ENCODE data around the gene CEP152.
A peak's percentile ranks its signal among the peaks of the same experiment; 100 is the strongest.
"Not testable (repeated sequence)": the region's sequence is repeated elsewhere in the genome, so short reads cannot be mapped to it uniquely, and the experiment has no call there.

CEP152 gene, protein sequence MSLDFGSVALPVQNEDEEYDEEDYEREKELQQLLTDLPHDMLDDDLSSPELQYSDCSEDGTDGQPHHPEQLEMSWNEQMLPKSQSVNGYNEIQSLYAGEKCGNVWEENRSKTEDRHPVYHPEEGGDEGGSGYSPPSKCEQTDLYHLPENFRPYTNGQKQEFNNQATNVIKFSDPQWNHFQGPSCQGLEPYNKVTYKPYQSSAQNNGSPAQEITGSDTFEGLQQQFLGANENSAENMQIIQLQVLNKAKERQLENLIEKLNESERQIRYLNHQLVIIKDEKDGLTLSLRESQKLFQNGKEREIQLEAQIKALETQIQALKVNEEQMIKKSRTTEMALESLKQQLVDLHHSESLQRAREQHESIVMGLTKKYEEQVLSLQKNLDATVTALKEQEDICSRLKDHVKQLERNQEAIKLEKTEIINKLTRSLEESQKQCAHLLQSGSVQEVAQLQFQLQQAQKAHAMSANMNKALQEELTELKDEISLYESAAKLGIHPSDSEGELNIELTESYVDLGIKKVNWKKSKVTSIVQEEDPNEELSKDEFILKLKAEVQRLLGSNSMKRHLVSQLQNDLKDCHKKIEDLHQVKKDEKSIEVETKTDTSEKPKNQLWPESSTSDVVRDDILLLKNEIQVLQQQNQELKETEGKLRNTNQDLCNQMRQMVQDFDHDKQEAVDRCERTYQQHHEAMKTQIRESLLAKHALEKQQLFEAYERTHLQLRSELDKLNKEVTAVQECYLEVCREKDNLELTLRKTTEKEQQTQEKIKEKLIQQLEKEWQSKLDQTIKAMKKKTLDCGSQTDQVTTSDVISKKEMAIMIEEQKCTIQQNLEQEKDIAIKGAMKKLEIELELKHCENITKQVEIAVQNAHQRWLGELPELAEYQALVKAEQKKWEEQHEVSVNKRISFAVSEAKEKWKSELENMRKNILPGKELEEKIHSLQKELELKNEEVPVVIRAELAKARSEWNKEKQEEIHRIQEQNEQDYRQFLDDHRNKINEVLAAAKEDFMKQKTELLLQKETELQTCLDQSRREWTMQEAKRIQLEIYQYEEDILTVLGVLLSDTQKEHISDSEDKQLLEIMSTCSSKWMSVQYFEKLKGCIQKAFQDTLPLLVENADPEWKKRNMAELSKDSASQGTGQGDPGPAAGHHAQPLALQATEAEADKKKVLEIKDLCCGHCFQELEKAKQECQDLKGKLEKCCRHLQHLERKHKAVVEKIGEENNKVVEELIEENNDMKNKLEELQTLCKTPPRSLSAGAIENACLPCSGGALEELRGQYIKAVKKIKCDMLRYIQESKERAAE (N-terminal part only)

DNA sequence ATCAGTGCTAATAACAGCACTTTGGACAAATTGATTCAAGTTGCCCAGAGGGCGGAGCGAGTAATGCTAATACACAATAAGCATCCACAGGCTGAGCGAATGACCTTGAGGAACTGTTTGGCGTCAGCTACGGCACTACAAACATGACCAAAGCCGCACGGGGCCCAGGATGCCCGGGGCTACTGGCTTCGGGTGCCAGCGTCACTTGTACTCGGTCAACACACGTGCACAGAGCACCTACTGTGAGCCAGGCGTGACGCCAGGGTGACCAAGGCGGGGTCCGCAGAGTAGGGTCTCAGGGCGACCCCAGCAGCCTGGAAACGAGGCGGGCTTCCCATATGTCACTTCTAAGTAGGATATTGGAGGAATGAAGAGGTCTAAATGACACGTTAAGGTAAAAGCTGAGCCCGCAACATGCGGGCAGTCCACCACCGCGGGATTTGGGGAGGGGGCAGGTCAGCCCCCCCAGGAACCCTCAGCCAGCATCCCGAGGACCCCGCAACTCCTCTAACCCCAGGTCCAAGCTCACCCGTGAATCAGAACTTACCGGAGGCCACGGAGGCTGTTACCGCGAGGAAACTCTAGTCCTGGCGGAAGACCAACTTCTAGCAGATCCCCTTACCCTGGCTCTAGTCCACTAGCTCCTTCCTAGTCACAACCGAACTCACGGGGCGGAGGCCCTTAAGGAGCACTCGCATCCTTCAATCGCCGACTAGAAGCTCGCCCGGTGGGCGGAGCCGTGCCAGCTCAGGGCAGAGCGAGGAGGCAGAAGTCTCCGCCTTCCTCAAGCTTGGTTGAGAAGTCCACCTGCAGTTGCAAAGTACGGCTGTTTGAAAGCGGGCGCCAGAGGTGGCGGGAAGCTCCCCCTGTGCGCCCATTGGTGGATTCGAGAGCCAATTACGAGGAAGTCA lies at the start of gene CEP152:
Gene CEP152, minus strand, starts transcription at position 656 of the 911 bp plus-strand sequence. CDS start 5,420 bp downstream, outside the sequence.
- peak; percentile 99 for DNase-seq

DNA sequence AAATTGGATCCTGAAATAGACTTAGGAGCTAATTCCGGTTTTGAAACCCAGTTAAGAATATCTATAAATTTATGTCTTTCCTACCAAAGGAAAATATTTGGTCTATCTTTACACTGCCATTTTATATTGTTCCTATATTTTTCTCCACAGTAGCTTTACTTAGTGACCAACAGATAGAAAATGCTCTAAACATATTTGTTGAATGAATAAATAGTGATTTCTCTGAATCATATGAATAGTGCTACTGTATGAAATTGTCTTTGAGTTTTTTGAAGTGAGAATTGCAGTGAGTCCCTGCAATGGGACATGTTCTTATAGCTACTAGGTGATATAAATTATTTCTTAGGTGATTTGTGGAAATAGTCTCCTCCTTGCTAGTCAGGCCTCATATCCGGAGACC lies 48.6 kb upstream of the CEP152 start:
- DNase-seq, result no peak

DNA sequence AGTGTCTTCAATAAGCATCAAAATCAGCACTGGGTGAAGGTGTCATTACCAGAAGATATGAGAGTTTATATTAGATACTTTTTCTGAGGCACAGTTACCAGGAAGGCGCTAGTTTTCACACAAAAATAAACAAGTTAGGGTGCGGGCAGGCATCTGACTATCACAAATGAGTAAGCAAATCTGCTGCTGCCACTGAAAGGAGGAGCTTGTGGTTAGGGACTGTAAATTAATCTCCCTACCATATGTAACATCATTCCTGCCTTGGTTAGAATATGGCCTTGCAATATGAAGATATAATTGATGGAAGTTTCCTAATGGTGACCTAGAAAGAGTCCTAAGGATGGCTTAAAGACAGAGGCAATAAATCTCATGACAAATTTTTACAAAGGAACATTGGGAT lies 47.5 kb upstream of the CEP152 start:
- no peak for DNase-seq

DNA sequence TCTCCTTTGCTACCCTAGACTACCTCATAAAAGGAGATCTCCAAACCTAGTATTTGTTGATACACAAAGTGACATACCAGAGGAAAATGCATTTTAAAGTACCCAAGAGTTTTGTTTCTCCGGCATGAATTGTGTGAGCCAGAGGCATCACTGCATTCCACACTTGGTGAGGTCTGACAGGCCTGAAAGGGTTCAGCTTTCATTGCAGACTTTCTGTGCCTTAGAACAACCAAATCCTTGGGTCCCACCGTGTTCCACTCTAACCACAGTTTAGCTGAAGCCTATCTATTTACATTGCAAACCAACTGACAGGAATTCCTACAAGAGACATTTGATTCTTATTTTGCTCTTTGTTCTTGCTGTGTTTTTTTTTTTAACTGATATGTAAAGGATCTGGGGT lies 46.1 kb upstream of the CEP152 start:
- DNase-seq, result no peak

DNA sequence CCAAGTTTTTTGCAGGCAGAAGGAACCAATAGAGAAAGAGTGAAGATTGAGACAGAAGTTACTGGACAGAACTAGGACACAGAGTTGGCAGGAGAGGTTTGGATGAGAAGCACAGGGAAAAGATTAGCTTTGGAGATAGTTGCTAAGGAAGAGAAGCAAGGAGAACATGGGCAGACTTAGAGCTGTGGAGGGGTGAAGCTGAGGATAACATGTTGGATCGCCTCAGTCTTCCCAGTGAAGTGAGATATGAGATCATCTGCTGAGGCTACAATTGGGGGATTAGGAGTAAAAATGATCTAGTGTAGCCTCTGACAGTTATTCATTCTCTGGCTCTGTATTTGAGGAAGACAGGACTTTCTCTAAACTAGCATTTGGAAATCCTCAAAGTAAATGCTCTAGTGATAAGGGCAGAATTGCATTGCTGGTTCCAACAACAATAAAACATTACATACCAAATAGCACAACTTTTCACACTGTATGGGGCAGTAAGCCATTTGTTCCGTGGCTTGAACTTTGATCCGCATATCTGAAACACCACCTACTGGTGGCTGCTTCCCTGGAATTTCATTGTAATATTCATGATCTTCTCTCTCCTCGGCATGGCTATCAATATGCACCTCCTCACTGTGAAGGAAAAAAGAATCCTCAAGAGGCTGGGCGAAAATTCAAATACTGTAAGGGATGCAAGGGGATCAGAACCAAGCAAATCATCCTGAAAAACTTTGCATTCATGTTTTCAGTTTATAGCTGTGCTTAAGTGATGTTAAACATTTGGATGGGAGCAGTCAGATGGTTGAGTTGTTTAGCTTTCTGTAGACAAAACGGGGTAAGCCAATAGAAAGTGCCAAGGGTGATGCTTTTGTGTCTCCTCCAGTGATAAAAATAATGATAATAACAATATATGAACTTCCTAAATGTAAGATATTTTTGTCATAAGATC lies 44.9 kb upstream of the CEP152 start:
- DNase-seq, result no peak

DNA sequence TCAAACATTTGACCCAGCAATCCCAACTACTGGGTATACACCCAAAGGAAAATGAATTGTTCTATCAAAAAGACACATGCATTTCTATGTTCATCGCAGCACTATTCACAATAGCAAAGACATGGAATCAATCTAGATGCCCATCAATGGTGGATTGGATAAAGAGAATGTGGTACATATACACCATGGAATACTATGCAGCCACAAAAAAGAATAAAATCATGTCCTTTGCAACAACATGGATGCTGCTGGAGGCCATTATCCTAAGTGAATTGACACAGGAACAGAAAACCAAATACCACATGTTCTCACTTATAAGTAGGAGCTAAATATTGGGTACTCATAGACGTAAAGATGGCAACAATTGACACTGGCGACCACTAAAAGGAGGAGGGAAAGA lies 43.6 kb upstream of the CEP152 start:
- DNase-seq, result not testable (repeated sequence)

DNA sequence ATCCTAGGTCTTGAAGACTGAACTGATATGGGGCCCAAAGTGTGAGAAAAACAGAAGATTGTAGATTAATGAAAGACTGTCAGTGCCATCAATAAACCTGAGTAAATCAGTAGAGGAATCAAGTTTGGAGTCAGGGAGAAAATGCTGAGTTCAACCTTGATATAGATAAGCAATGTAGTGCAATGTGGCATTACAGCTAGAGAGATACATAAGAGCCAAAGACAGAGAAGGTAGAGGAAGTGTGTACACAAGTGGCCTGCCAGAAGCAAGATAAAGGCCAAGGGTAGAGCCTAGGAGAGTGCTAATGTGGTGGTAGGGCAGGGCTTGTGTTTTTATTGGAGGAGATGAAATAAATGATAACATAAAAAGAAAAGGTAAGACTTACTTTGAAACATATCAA lies 41.1 kb upstream of the CEP152 start:
- no peak for DNase-seq

DNA sequence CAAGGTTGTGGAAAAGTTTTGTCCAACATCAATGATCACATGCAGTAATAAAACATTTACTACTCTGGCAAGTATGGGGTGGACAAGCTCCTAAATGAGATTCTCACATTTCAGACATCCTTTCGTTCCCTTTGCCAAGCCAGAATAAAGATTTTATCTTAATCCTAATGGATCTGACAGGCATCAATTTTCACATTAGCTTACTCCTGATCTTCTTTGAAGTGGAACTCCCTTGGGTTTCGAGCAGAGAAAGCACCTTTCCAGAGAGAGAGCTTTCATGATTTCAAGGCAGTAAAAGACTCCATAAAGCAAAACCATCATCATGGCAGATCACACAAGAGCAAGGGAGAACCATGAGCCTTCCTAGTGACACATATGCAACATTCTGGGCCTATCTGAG lies 39.8 kb upstream of the CEP152 start:
- no peak for DNase-seq

DNA sequence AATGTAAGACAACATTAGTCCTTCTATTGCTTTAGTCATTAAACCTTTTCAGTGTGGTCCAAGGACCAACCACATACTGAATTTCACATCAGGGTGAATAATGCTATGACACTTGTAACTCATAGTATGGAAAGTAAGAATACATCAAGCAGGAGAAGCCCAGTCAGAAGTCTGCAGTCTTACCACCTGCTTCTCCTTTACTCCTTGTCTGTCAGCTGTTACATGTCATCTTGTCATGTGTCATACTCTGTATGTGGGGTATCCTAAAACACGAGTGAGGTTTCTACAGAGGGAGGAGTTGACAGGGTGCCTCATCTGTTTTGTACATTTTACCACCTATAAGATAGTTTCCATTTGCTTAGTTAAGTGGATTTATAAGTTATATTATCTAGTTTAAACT lies 34.3 kb upstream of the CEP152 start:
- no peak for DNase-seq

DNA sequence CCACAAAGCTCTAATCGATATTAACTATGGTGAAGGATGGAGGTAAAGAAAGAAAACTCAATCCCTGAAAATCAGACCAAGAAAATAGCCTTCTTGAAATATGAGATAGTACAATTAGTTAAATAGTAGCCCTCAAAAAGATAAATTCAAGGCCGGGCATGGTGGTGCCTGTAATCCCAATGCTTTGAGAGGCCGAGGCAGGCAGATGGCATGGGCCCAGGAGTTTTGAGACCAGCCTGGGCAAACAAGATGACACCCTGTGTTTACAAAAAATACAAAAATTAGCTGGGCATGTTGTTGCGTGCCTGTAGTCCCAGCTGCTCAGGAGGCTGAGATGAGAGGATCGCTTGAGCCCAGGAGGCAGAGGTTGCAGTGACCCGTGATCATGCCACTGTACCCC lies 31.6 kb upstream of the CEP152 start:
- no peak for DNase-seq

DNA sequence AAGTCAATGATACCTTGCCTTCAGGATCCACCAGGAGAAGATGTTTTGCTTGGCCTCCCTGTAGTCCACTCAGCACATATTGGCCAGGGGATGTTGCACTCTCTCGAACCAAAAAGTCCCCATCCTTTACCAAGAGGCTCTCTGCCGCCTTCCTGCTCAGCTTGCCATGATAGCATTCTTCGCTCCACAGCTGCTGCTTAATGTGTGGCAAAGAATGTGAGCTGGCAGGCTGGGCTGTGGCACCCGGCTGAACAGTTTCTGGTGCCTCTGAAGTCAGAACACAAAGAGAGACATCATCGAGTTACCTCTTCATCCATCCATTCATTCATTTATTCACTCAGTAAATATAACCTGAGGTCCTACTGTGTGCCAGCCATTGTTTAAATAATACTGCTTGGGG lies 23.9 kb upstream of the CEP152 start:
- DNase-seq, result no peak

DNA sequence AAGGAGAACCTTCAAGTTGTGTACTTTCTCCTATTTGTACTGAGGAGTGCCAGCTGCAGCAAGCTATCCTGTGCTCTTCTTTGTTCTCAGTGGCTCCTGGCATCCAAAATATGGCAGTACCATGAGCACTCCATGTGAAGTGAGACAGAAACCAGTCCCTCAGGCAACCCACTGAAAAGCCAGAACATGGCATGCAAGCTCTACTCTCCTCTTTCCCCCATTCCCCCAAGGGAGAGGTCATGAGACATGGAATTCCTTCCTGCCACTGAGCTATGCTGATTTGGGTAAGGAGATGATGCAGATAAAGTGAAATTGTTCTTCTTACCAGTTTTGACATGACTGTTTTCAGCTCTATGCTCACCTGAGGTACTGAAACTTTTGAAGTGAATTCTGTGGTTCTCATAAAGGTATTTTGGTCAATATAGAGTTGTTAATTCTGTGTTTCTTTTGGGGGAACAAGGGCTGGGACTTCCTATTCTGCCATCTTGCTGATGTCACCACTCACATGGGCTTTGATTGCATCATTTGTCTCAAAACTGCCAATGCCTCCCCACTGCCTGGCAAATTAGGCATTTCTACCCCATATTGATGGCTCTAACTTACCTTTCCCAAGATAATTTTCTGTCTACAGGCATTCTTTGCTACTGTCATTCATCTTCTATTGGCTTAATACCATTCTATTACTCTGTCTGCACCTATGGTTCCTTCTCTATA lies 22.8 kb upstream of the CEP152 start:
- no peak for DNase-seq

DNA sequence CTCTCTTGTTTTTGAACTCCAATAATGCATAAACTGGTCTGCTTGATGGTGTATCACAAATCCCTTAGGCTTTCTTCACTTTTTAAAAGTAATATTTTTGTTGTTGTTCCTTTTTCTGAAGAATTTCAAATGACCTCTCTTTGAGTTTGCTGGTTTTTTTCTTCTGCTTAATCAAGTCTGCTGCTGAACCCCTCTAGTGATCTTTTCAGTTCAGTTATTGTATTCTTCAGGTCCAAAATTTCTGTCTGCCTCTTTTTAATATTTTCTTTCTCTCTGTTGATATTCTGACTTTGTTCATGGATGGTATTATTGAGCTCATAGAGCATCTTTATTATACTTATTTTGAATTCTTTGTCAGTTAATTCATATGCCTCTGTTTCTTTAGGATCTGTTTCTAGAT lies 21.8 kb upstream of the CEP152 start:
- DNase-seq, result no peak

DNA sequence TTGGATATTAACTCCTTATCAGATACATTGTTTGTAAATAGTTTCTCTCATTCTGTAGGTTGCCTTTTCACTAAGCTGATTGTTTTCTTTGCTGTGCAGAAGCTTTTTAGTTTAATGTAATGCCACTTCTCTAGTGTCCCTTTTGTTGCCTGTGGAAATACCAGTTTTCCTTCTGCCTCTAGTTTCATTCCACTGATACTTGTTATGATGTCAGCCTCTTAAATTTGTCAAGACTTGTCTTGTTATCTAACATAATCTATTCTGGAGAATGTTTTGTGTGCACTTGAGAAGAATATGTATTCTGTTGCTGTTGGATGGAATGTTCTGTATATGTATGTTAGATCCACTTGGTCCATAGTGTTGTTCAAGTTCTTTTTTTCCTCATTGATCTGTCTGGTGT lies 18.0 kb upstream of the CEP152 start:
- no peak for DNase-seq

DNA sequence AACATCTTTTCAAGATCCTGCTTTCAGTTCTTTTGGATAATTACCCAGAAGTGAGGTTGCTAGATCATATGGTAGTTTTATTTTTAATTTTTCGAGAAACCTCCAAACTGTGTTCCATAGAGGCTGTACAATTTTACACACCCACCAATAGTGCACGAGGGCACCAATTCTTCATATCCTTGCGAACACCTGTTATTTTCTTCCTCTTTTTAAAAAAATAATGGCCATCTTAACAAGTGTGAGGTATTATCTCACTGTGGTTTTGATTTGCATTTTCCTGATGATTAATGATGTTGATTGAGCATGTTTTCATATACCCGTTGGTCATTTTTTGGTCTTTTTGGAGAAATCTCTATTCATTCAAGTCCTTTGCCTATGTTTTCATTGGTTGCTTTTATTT lies 17.6 kb upstream of the CEP152 start:
- DNase-seq, result no peak

DNA sequence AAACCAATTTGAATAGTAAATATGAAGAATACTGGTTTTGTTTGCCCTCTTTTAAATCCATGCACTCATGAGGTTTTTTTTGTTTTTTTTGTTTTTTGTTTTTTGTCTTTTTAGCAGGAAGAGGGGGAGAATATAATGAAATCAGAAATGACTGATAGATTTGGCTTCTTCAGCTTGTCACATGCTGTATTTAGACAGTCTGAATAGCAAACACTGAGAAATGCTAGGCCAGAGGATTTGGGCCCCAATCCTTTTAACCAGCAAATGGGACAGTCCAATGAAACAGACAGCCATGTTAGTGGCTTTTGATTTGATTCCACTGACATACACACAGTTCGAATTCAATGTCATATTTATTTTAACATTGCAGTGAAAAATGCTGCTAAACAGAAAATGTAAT lies 14.2 kb upstream of the CEP152 start:
- no peak for DNase-seq

DNA sequence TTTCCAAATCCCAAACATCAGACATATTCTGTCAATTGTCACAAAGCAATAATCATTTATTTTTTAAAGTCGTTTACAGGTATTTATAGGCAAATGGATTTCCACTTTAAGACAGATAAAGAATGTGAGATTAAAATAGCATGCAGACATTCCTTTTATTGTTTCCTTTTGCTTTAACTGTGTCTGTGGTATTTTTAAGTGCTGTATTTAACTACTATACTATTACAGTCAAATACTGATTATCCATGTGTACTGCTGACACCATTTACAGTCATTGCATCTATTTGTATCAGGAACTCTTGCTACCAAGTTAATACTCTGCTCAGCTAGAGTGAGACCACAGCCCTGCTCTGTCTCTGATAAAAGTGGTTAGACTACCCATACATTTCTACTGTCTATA lies 12.8 kb upstream of the CEP152 start:
- no peak for DNase-seq

DNA sequence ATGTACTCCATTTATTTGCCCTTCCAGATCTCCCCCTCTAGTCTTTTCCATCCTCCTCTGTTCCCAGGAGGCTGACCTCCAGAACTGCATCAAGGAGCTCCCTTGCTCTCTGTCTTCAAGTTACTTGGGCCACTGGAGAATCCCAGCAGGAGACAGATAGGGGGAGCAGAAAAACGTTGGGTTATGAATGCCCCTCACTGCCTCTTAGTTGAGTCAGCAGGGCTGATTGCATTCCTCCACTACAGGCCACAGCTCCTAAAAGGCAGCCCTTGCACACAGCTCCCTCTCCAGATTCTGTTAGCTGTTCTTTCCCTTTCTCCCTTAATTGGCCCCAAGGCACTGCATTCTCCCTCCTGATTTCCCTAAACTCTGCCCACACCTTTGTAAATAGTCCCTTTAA lies 12.4 kb upstream of the CEP152 start:
- no peak for DNase-seq

DNA sequence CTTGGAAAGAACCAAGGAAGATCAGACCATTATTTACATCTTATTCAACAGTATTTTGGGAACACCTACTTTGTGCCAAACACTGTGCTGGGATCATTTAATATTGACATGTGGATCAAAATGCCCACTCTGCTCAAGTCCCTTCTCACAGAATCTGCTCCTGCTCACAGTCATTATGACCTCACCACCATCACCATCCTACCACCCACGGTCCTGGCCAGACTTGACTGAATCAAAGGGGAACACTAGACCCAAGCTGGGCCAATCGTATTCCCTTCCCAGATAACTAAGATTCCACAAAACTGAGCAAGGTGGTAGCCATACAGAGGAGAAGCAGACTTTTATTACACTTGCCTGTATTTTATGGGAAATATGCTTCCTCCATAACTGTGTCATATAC lies 3.4 kb upstream of the CEP152 start:
- DNase-seq, result no peak

DNA sequence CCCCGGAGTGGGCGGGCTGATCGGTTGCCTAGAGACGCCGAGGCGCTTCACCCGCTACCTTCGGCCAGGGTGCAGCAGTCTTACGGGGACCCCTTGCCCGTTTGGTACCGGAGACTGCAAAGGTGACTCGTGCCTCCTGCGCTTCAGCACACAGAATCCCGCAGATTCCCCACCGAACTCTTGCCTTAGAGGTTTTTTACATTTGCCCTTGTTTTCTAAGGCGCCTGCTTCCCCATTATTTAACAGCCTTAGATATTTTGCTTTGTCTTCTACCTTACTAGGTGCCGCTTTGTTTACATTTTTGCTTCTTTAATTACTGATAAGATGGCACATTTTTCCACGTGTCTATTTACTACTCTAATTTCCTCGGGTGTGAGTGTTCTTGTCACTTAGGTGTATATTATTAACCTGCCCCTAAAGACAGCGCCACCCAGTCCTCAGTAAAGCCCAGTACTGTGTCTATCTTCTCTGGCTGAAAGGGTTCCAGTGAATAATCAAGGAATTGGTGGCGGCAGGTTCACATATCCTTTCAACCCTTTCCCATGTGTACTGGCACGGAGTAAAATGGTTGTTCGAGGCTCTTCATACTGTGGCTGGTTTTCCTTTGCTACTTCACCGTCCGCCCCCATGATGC lies 573 bp upstream of the CEP152 start:
- no peak for DNase-seq

All from CD4-positive, alpha-beta T cell treated with Interleukin-15 for 1 hour (primary cell).